NOMO-1 (cell line): ENCODE measurements around the gene PARD3B.

Source experiments
- DNase-seq, 2 experiments: peaks; one replicate each; lab custom pipeline; 2025; ENCODE audit not compliant: unreplicated experiment in 2 of 2; lab: John Stamatoyannopoulos, UW

Gene PARD3B

GRCh38 chr2:204880928-204881327, 335.7 kb downstream of the PARD3B start:
- DNase-seq: no peak

- no peak for DNase-seq
Observed at GRCh38 chr2:204881655-204882054, 336.4 kb downstream of the PARD3B start.

- DNase-seq: no peak
Observed at GRCh38 chr2:204885747-204886146, 340.5 kb downstream of the PARD3B start.

GRCh38 chr2:204886713-204887112, 341.4 kb downstream of the PARD3B start:
- no peak for DNase-seq

GRCh38 chr2:204888222-204888621, 342.9 kb downstream of the PARD3B start:
- no peak for DNase-seq

- no peak for DNase-seq
Observed at GRCh38 chr2:204890680-204891079, 345.4 kb downstream of the PARD3B start.

DNA sequence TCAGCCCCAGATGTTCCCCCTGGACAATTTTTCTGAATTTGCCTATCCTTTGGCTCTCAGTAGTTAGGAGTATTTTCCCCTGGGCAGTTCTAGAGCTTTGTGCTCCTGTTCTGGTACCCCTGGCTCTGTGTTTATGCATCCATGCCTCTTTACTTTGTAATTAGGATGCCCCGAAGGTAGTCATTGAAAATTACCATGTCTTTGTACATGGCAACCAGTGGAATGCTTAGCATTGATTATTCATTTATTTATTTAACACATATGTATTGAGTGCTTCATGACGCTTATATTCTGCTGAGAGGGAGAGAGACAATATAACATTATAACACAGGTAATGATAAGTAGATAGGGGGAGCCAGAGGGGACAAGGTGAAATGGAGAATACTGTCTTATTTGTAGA, 346.5 kb downstream of the PARD3B start:
- no peak for DNase-seq

- no peak for DNase-seq
Observed at GRCh38 chr2:204892506-204893255, 347.4 kb downstream of the PARD3B start.

DNA sequence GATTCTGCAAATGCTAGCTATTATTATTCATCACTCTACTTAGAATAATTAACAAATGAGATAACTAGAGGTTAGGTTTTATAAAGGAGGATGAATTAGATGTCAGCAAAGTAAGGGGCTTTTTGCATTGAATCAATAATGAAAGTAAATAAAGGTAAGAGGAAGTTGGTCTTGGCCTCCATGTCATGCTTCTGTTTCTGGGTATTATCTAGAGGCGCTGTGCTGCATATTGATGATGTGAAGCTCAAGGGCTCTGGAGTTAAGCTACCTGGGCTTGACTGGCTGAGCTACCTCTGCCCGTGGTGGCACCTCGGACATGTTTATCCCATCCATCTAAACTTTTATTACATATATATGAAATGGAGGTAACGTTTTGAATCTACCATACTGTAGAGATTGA, 350.9 kb downstream of the PARD3B start:
- DNase-seq: no peak

DNA sequence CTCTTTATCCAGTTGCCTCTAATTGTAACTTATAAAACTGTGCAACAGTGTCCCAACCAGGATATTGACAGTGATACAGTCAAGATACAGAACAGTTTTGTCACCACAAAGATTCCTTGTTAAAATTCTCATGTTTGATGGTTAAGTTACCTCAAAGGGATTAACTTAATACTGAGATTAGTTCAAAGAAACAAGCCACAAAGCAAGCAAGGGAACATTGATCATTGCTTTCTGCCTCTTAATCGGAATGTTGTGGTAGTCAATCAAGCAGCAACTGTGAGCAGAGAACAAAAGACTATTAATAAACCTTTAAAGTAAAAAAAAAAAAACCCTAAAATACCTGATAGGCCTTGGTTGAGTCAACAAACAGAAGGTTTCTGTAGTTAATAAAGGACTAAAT, 352.3 kb downstream of the PARD3B start:
- DNase-seq: no peak

DNA sequence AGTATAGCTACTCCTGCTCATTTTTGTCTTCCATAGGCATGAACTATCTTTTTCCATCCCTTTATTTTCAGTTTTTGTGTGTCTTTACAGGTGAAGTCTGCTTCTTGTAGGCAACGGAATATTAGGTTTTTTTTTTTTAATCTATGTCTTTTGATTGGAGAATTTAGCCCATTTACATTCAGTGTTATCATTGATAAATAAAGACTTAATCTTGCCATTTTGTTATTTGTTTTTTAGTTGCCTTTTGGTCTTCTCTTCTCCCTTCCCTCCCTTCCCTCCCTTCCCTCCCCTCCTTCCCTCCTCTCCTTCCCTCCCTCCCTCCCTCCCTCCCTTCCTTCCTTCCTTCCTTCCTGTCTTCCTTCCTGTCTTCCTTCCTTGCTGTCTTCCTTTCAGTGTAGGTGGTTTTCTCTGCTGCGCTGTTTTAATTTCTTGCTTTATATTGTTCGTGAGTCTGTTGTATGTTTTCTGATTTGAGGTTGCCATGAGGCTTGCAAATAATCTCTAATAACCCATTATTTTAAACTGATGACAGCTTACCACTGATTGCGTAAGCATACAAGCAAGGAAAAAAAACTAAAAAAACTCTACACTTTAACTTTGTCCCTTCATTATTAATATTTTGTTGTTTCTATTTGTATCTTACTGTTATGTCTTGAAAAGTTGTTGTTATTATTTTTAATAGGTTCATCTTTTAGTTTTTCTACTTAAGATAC, 353.8 kb downstream of the PARD3B start:
- DNase-seq: no peak

DNA sequence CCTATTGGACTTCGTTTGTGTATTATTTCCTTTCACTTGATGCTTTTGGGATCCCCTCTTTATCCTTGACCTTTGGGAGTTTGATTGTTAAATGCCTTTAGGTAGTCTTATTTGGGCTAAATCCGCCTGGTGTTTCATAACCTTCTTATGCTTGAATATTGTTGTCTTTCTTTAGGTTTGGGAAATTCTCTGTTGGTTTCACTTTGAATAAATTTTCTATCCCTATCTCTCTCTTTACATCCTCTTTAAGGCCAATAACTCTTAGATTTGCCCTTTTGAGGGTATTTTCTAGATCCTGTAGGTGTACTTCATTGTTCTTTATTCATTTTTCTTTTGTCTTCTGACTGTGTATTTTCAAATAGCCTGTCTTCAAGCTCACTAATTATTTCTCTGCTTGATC, 354.7 kb downstream of the PARD3B start:
- DNase-seq: no peak

- DNase-seq: no peak
Observed at GRCh38 chr2:204900487-204900886, 355.2 kb downstream of the PARD3B start.

DNA sequence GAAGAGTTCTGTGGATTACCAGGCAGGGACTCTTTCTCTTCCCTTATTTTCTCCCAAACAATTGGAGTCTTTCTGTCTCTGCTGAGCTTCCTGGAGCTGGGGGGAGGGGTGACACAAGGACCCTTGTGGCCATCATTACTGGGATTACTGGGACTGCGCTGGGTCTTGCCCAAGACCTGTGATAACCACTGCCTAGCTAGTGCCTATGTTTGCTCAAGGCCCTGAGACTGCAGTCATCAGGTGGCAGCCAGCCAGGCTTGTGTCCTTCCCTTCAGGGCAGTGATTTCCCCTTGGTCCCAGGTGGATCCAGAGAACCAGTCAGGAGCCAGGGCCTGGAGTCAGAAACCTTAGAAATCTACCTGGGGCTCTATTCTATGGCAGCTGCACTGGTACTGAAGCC, 355.6 kb downstream of the PARD3B start:
- DNase-seq: no peak

DNA sequence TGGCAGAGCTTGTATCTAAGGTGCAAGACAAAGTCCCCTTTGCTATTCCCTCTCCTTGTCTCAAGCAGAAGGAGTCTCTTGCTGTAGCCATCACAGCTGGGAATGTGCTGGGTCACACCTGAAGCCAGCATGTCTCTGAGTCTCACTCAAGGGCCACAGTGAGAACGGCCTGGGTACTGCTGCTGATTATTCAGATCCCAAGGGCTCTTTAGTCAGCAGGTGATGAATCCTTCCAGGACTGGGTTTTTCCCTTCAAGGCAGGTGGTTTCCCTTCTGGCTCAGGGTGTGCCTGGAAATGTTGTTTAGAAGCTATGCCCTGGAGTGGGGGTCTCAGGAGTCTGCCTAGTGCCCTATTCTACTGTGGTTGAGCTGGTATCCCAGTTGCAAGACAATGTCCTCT, 356.3 kb downstream of the PARD3B start:
- DNase-seq: no peak

GRCh38 chr2:204909791-204910190, 364.5 kb downstream of the PARD3B start:
- no peak for DNase-seq

DNA sequence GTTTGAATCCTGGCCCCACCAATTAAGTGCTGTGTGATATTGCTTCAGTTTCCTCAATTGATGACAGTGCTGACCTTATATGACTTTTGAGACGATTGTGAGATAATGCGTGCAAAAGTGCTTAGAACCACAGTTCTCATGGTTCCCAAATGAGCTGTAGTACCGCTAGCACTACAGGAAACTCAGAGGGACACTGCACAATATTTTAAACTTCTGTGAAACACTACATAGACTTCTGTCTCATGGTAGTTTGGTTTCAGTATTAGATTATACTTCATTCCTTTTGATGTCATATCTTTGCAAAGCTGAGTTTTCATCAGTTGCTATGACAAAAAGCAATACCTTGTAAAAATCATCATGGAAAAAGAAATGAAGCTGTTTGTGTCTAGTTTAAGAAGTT, 368.0 kb downstream of the PARD3B start:
- no peak for DNase-seq

DNA sequence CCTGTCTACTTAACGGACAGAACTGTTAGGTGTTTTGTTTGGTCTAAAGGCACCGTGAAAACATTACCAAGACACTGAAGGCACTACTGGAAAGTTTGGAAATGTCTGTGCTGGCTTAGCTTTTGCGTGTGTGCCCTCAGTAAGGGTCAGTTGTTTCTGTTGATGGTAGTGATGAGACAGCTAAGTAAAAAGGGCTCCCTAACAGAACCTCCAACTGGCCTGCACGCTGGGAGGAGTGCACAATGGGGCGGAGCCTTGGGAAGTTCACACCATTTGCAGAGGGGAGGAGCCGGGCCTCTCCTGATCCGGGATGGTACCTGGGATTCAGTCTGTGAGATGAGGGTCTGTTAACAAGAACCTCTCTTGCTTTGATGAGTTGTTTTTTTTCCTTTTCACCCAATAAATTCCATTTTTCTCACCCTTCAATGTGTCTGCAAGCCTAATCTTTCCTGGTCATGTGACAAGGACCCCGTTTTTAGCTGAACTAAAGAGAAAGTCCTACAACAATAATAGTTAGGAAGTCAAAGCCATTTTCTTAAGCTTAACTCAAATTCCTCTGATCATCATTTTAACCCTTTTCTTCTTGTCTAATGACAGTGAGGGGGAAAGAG, 368.7 kb downstream of the PARD3B start:
- no peak for DNase-seq

DNA sequence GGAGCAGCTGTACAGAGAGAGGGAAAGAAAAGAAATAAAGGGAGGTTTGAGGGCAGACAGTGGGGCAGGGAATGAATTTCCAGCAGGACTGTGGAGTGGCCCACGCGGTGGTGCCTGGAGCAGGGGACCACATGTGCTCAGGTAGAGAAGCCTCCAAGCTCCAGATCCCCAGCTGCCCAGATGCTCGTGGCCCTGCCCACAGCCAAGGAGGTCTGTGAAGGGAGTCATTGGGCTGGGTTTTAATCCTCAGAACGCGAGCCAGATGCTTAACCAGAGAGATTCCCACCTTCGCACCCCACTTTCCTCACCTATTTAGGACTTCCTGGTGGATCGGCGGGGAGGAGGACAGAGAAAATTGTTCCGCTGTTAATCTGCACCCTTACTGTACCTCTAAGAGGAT, 369.4 kb downstream of the PARD3B start:
- no peak for DNase-seq

GRCh38 chr2:204917089-204917701, 371.9 kb downstream of the PARD3B start:
- DNase-seq: no peak

- DNase-seq: no peak
Observed at GRCh38 chr2:204920776-204921175, 375.5 kb downstream of the PARD3B start.

GRCh38 chr2:204923957-204924356, 378.7 kb downstream of the PARD3B start:
- DNase-seq: no peak
